Neural crest cell (in vitro differentiated cells): ENCODE measurements around the gene RSL24D1. TPM values are rescaled to one million over a fixed set of nuclear protein-coding genes. Genes with fewer than 3 reads are reported as not detected.

ENCODE experiments used
- DNase-seq: peaks from one replicate; pipeline ENCODE4 v3.0.0; 2021; ENCODE audit warnings: low read depth, mixed read lengths, low spot score
- H3K27ac Mint-ChIP-seq: one replicate; pipeline ENCODE4 v1.8.0; 2021; ENCODE audit warnings: mild to moderate bottlenecking, mixed read lengths; ENCODE audit not compliant: unreplicated experiment
- H3K27me3 Mint-ChIP-seq: 2 replicates; pipeline ENCODE4 v1.8.0; 2021; ENCODE audit warnings: low read depth, mild to moderate bottlenecking, mixed read lengths
- H3K36me3 Mint-ChIP-seq: 2 replicates; pipeline ENCODE4 v1.8.0; 2021; ENCODE audit warnings: low read depth, mild to moderate bottlenecking, mixed read lengths
- H3K4me1 Mint-ChIP-seq: 2 replicates; pipeline ENCODE4 v1.8.0; 2021; ENCODE audit warnings: mixed read lengths
- H3K4me3 Mint-ChIP-seq: one replicate; pipeline ENCODE4 v1.8.0; 2021; ENCODE audit warnings: mild to moderate bottlenecking, mixed read lengths
- H3K9me3 Mint-ChIP-seq: 2 replicates; pipeline ENCODE4 v1.8.0; 2021; ENCODE audit warnings: mixed read lengths
- total RNA-seq: library from RNA; stranded (reverse); gene quantifications from 2 replicates; pipeline ENCODE4 v1.2.1, GENCODE V29; 2021
- TF ChIP-seq, protein P1 (sequence below): fragments of 200-600 bp; sonication (generic); conservative IDR thresholded peaks from 2 replicates; pipeline ENCODE4 v1.5.0; 2021; ENCODE audit warnings: antibody characterized with exemption, mild to moderate bottlenecking

RSL24D1 gene
- total RNA-seq, 1 donor from 2014 or later, result 78.6 TPM

- Mint-ChIP-seq H3K4me3 (no peak overlapping the region), H3K9me3 (no peaks in the 10 kb centered on the region), H3K27ac (no peak overlapping the region), H3K4me1 (no peaks in the 10 kb centered on the region), H3K36me3 (no peaks in the 10 kb centered on the region), H3K27me3 (no peaks in the 10 kb centered on the region)
- TF ChIP-seq, protein P1, sequence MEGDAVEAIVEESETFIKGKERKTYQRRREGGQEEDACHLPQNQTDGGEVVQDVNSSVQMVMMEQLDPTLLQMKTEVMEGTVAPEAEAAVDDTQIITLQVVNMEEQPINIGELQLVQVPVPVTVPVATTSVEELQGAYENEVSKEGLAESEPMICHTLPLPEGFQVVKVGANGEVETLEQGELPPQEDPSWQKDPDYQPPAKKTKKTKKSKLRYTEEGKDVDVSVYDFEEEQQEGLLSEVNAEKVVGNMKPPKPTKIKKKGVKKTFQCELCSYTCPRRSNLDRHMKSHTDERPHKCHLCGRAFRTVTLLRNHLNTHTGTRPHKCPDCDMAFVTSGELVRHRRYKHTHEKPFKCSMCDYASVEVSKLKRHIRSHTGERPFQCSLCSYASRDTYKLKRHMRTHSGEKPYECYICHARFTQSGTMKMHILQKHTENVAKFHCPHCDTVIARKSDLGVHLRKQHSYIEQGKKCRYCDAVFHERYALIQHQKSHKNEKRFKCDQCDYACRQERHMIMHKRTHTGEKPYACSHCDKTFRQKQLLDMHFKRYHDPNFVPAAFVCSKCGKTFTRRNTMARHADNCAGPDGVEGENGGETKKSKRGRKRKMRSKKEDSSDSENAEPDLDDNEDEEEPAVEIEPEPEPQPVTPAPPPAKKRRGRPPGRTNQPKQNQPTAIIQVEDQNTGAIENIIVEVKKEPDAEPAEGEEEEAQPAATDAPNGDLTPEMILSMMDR, result no peak
- DNase-seq, result no peak
Measured at GRCh38 chr15:55239440-55240124, 42.8 kb upstream of the RSL24D1 start.

GRCh38 chr15:55238877-55239276 is 42.1 kb upstream of the RSL24D1 start:
- no peaks in the 10 kb centered on the region for H3K4me1 Mint-ChIP-seq
- no peaks in the 10 kb centered on the region for H3K36me3 Mint-ChIP-seq
- TF ChIP-seq, protein P1, result no peak
- no peaks in the 10 kb centered on the region for H3K27me3 Mint-ChIP-seq
- H3K4me3 Mint-ChIP-seq, result no peak overlapping the region
- no peaks in the 10 kb centered on the region for H3K9me3 Mint-ChIP-seq
- H3K27ac Mint-ChIP-seq, result no peak overlapping the region
- no peak for DNase-seq

- Mint-ChIP-seq H3K27ac (no peak overlapping the region), H3K4me3 (no peak overlapping the region), H3K36me3 (no peaks in the 10 kb centered on the region), H3K27me3 (no peaks in the 10 kb centered on the region), H3K4me1 (no peaks in the 10 kb centered on the region), H3K9me3 (no peaks in the 10 kb centered on the region)
- no peak for DNase-seq
- TF ChIP-seq, protein P1, result no peak
Measured at GRCh38 chr15:55237219-55238130, 40.7 kb upstream of the RSL24D1 start.

- Mint-ChIP-seq H3K27ac (no peak overlapping the region), H3K36me3 (no peaks in the 10 kb centered on the region), H3K27me3 (no peaks in the 10 kb centered on the region), H3K4me3 (no peak overlapping the region), H3K4me1 (no peaks in the 10 kb centered on the region), H3K9me3 (no peaks in the 10 kb centered on the region)
- TF ChIP-seq, protein P1, result no peak
- no peak for DNase-seq
Measured at GRCh38 chr15:55235546-55236036, 38.9 kb upstream of the RSL24D1 start.

- TF ChIP-seq, protein P1, result no peak
- DNase-seq, result no peak
- H3K27me3 Mint-ChIP-seq, result no peaks in the 10 kb centered on the region
- no peak overlapping the region for H3K27ac Mint-ChIP-seq
- no peaks in the 10 kb centered on the region for H3K36me3 Mint-ChIP-seq
- H3K9me3 Mint-ChIP-seq, result no peaks in the 10 kb centered on the region
- H3K4me1 Mint-ChIP-seq, result no peaks in the 10 kb centered on the region
- no peak overlapping the region for H3K4me3 Mint-ChIP-seq
Measured at GRCh38 chr15:55234800-55235104, 38.0 kb upstream of the RSL24D1 start.
